K562 treated with DMSO at 1 percent for 4 hours (cell line): ENCODE measurements around the gene NSA2. TPM values are rescaled to one million over a fixed set of nuclear protein-coding genes. Genes with fewer than 3 reads are reported as not detected.

Experiments used
- total RNA-seq: library from RNA; unstranded; fragments of 300-600 nt; gene quantifications from 2 replicates; pipeline ENCODE4 v1.2.3, GENCODE V29; 2022; ENCODE audit not compliant: insufficient read depth

Gene NSA2
- total RNA-seq: 78.5 and 119 TPM in 2 replicates

DNA sequence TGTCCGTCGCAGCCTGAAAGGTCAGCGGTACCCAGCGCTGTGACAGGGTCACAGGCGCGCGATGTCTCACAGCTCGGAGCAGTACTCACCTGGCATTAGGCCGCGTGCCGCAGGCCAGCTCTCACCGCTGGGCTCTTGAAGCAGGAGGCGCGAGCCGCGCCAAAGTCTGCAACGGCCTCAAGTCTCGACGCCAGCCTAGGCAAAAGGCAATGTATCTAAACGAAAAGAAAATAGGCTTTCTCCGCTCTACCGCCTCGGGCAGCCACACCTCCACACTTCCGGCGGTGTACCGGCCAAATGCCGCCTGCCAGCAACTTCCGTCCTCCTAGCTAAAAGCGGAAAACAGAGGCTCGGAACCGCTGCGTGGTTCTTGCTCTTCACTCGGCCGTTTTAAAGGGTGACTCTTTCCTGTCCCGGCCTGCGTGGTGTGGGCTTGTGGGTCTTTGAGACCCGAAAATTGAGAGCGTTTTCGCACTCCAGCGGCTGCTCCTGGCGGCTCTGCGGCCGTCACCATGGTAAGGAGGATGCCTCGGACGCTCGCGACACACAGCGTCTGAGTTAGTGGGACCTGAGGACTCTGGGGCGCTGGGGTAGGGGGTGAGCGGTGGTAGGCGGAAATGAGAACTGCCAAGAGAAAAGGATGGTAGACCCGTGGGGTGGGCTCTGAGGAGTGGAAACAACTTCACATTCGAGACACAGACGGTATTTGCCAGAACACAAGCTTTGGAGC is at the start of gene NSA2, which contains the start of gene GFM2:
Gene NSA2, plus strand, starts transcription at position 401 of the 730 bp plus-strand sequence. Its CDS starts 112 bp downstream, at position 513.
Gene GFM2, minus strand, starts transcription at position 269 of the 730 bp plus-strand sequence. CDS start 3,375 bp downstream, outside the sequence.

Other genes with a start within 250 kb of the NSA2 start
- gene ENC1, start 126.5 kb upstream of the NSA2 start, total RNA-seq: 0.46 and 2.8 TPM in 2 replicates
- 150 and 179 TPM in 2 replicates for gene HEXB, start 82.0 kb upstream of the NSA2 start, total RNA-seq
- gene GFM2, start 132 bp upstream of the NSA2 start, total RNA-seq: 18.2 and 19.9 TPM in 2 replicates
- 0.12 TPM in 1 of 2 replicates, not detected in the other for gene FAM169A, start 99.1 kb downstream of the NSA2 start, total RNA-seq